ENCODE measurements around the gene EFL1. TPM values are rescaled to one million over a fixed set of nuclear protein-coding genes. Genes with fewer than 3 reads are reported as not detected.

The EFL1 gene
- total and polyA plus RNA-seq, 2 donors (not counting 3 experiments of a cell fraction or from before 2014, with no cell fraction given), result 6.6 to 21.9 TPM

GRCh38 chr15:82304778-82305090, 42.2 kb upstream of the EFL1 start:
- Histone ChIP-seq H2AFZ (ENCODE audit: low read depth, low read length) (no peak overlapping the region), H3K9me3 (replicated peaks; ENCODE audit: control insufficient read depth, insufficient read depth, low read length) (no peaks in the 10 kb centered on the region), H3K36me3 (ENCODE audit: control insufficient read depth in 2 of 2, extremely low read depth in 1 of 2, insufficient read depth in 2 of 2, low read length in 2 of 2) (no peaks in the 10 kb centered on the region), H4K20me1 (replicated peaks; ENCODE audit: control insufficient read depth, extremely low read depth, insufficient read depth, low read length) (no peaks in the 10 kb centered on the region), H3K4me3 (replicated peaks in 1 of 3; ENCODE audit: insufficient read depth in 1 of 3, low read depth in 1 of 3, low read length in 3 of 3) (no peak overlapping the region), H3K4me1 (ENCODE audit: control insufficient read depth, extremely low read depth, insufficient read depth, low read length) (no peaks in the 10 kb centered on the region), H3K27ac (ENCODE audit: insufficient read depth, low read depth, low read length) (no peak overlapping the region), H3K4me2 (ENCODE audit: insufficient read depth, low read length) (no peak overlapping the region), H3K79me2 (ENCODE audit: control insufficient read depth, insufficient read depth, low read length) (no peaks in the 10 kb centered on the region), H3K9ac (replicated peaks; ENCODE audit: extremely low read depth, insufficient read depth, low read length) (no peak overlapping the region), H3K9me1 (replicated peaks; ENCODE audit: control insufficient read depth, extremely low read depth, insufficient read depth, low read length) (no peaks in the 10 kb centered on the region), H3K27me3 (ENCODE audit: control insufficient read depth in 2 of 2, insufficient read depth in 2 of 2, low read length in 2 of 2) (no peaks in the 10 kb centered on the region)
- ChIA-PET CTCF (no interaction called here), POLR2A (no interaction called here)
- dilution Hi-C loops (cut with MboI; ENCODE audit: extremely low pct_ligation_motif_present, low sequenced_read_pairs), result no loop called here
- DNase-seq (ENCODE audit: low read depth, low spot score), result no peak
- intact Hi-C loops (cut with micrococcal nuclease), result no loop called here
- TF ChIP-seq JUN (IDR thresholded peaks at IDR 0.05; ENCODE audit: borderline replicate concordance, insufficient read depth, insufficient read length, low read depth) (no peak), POLR2AphosphoS5 (IDR thresholded peaks at IDR 0.05; ENCODE audit: insufficient read depth, low read depth, low read length) (no peak), MYC (IDR thresholded peaks at IDR 0.05; ENCODE audit: low read depth, low read length) (no peak), MAX (IDR thresholded peaks at IDR 0.05; ENCODE audit: insufficient read depth, insufficient read length) (no peak), POLR2A (IDR thresholded peaks at IDR 0.05; ENCODE audit: low read depth, low read length) (no peak), GATA2 (IDR thresholded peaks at IDR 0.05; ENCODE audit: insufficient read depth, insufficient read length, low read depth, low read length) (no peak), EZH2 (IDR thresholded peaks at IDR 0.05; ENCODE audit: borderline replicate concordance, low read depth, low read length, severe bottlenecking) (no peak), CTCF (IDR thresholded peaks at IDR 0.05; ENCODE audit: extremely low read depth in 1 of 2, insufficient read depth in 1 of 2, low read depth in 1 of 2, low read length in 2 of 2) (no peak), FOS (IDR thresholded peaks at IDR 0.05; ENCODE audit: borderline replicate concordance, insufficient read depth, low read length) (no peak)
- FAIRE-seq, result no peak
- no TSS peak for BruUV-seq (replicated peaks)

All from endothelial cell of umbilical vein (primary cell).